WERI-Rb-1 (cell line): ENCODE measurements around the gene ARHGEF4.

ENCODE experiments used
- DNase-seq: peaks from one replicate; pipeline ENCODE4 v3.0.0-alpha.2; 2020
- H3K27ac ChIP-seq: fragments of 250-450 bp; sonication (Bioruptor Pico); 2 replicates; pipeline ENCODE4 v1.5.1; 2020; ENCODE audit warnings: mild to moderate bottlenecking, moderate library complexity
- H3K27me3 ChIP-seq: fragments of 250-450 bp; sonication (Bioruptor Pico); 2 replicates; pipeline ENCODE4 v1.5.1; 2021; ENCODE audit warnings: mild to moderate bottlenecking, low read depth, moderate library complexity; ENCODE audit not compliant: insufficient read depth, severe bottlenecking
- H3K36me3 ChIP-seq: fragments of 250-450 bp; sonication (Bioruptor Pico); 2 replicates; pipeline ENCODE4 v1.5.1; 2020; ENCODE audit warnings: mild to moderate bottlenecking, moderate library complexity
- H3K4me3 ChIP-seq: 2 replicates; pipeline ENCODE4 v1.5.1; 2011; ENCODE audit warnings: low read depth, mild to moderate bottlenecking, control low read depth, low read length
- H3K9me3 ChIP-seq: fragments of 250-450 bp; sonication (Bioruptor Pico); 2 replicates; pipeline ENCODE4 v1.5.1; 2021; ENCODE audit warnings: mild to moderate bottlenecking, moderate library complexity; ENCODE audit not compliant: severe bottlenecking
- TF ChIP-seq, protein P1 (sequence below): IDR thresholded peaks from 2 replicates; pipeline ENCODE4 v1.5.1; 2011; ENCODE audit warnings: low read depth, mild to moderate bottlenecking, control low read depth, inconsistent platforms, low read length

Gene ARHGEF4

DNA sequence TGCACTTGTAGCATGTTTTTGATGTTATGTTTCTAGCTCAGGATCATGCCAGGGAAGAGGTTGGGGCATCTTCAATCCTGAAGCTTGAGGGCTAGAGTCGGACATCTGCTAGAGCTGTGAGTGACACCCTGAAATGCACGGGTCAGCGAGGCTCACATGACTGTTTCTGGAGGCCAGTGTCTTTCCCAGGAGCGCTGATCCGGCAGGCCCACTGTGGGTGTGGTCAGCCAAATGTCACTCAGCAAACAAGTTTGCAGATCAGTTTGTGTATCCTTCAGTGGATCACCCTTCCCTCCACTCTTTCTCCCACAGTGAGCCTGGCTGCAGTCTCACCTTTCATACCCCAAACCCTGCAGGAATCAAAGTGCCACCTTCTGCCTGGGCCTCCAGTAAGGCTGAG, 23.0 kb upstream of the ARHGEF4 start:
- Histone ChIP-seq H3K27ac (no peak overlapping the region), H3K4me3 (no peak overlapping the region), H3K9me3 (no peaks in the 10 kb centered on the region), H3K36me3 (no peaks in the 10 kb centered on the region), H3K27me3 (no peaks in the 10 kb centered on the region)
- DNase-seq = no peak
- TF ChIP-seq, protein P1, sequence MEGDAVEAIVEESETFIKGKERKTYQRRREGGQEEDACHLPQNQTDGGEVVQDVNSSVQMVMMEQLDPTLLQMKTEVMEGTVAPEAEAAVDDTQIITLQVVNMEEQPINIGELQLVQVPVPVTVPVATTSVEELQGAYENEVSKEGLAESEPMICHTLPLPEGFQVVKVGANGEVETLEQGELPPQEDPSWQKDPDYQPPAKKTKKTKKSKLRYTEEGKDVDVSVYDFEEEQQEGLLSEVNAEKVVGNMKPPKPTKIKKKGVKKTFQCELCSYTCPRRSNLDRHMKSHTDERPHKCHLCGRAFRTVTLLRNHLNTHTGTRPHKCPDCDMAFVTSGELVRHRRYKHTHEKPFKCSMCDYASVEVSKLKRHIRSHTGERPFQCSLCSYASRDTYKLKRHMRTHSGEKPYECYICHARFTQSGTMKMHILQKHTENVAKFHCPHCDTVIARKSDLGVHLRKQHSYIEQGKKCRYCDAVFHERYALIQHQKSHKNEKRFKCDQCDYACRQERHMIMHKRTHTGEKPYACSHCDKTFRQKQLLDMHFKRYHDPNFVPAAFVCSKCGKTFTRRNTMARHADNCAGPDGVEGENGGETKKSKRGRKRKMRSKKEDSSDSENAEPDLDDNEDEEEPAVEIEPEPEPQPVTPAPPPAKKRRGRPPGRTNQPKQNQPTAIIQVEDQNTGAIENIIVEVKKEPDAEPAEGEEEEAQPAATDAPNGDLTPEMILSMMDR = no peak

- no peak for DNase-seq
- no peaks in the 10 kb centered on the region for H3K9me3 ChIP-seq
- H3K4me3 ChIP-seq = no peak overlapping the region
- no peak overlapping the region for H3K27ac ChIP-seq
- TF ChIP-seq, protein P1 = no peak
- no peaks in the 10 kb centered on the region for H3K36me3 ChIP-seq
- H3K27me3 ChIP-seq = no peaks in the 10 kb centered on the region
Measured at GRCh38 chr2:130814931-130815680, 21.6 kb upstream of the ARHGEF4 start.

DNA sequence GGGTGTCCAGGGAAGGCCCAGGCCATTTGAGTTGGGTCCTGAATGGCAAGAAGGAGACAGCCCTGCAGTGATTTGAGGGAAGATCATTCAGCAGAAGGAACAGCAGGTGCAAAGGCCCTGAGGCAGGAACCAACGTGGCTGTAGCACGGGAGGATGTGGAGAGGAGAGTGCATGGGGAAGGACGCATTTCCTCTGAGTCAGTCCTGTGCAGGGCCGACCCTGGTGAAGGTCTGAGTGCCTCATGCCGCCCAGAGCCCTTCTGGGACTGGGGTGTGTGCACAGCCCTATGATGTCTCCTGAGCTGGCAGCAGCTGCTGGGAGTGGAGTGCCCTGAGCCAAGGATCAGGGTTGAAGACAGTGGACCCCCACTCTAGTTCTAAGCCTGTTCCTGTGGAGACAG, 17.9 kb upstream of the ARHGEF4 start:
- Histone ChIP-seq H3K36me3 (no peaks in the 10 kb centered on the region), H3K4me3 (no peak overlapping the region), H3K27me3 (no peaks in the 10 kb centered on the region), H3K27ac (no peak overlapping the region), H3K9me3 (no peaks in the 10 kb centered on the region)
- TF ChIP-seq, protein P1 = no peak
- DNase-seq = no peak

GRCh38 chr2:130819226-130819607, 17.5 kb upstream of the ARHGEF4 start:
- no peaks in the 10 kb centered on the region for H3K27me3 ChIP-seq
- no peaks in the 10 kb centered on the region for H3K9me3 ChIP-seq
- TF ChIP-seq, protein P1 = no peak
- H3K36me3 ChIP-seq = no peaks in the 10 kb centered on the region
- no peak overlapping the region for H3K4me3 ChIP-seq
- no peak for DNase-seq
- H3K27ac ChIP-seq = no peak overlapping the region

GRCh38 chr2:130819608-130820278, 17.0 kb upstream of the ARHGEF4 start:
- Histone ChIP-seq H3K27ac (peak overlapping the region; percentile 34; the same call in 1 of the 2 replicates), H3K9me3 (no peaks in the 10 kb centered on the region), H3K4me3 (no peak overlapping the region), H3K36me3 (no peaks in the 10 kb centered on the region), H3K27me3 (no peaks in the 10 kb centered on the region)
- DNase-seq = peak; percentile 45
- TF ChIP-seq, protein P1 = 0 out of 2 replicates have a peak, but pooled peaks have one; percentile 6
